HCT116 (cell line): ENCODE measurements around the gene ZNF133. TPM values are rescaled to one million over a fixed set of nuclear protein-coding genes. Genes with fewer than 3 reads are reported as not detected.

Experiments used
- ATAC-seq: fragments of 200-7000 bp; cut with Tn5 transposase; 2 replicates; pipeline ENCODE4 v1.9.1; 2020; ENCODE audit warnings: mild to moderate bottlenecking, moderate library complexity
- BruUV-seq: library from RNA; stranded (reverse); fragments of 400-500 nt; replicated peaks from 2 replicates; lab custom pipeline; 2021; lab: Mats Ljungman, UMichigan
- CTCF ChIA-PET: fragments of 300-600 bp; sonication (Branson Sonifier 250); formaldehyde crosslinking; loops from one replicate; lab custom pipeline; 2021; ENCODE audit warnings: antibody characterized with exemption; lab: Charles Lee
- POLR2A ChIA-PET: fragments of 300-600, 350-600 bp; sonication (Branson Sonifier 250); formaldehyde crosslinking; loops from one replicate; lab custom pipeline; 2021; ENCODE audit warnings: antibody characterized with exemption; lab: Charles Lee
- RAD21 ChIA-PET, 2 experiments: fragments of 300-600 bp; sonication (Branson Sonifier 250); formaldehyde crosslinking; loops; one replicate each; lab custom pipeline; 2023; ENCODE audit warnings: low total read pairs in 2 of 2; ENCODE audit not compliant: uncharacterized antibody in 2 of 2, unreplicated experiment in 2 of 2, low non-redundant PET in 1 of 2; lab: Charles Lee
- DNase-seq: peaks from one replicate; pipeline ENCODE4 v3.0.0-alpha.2; 2010; ENCODE audit warnings: low read depth, low spot score
- H2AFZ ChIP-seq: fragments of 200-600 bp; shearing (Covaris generic), sonication (generic); 2 replicates; pipeline ENCODE4 v1.6.1; 2017; ENCODE audit warnings: low read depth, mixed run types, mixed read lengths, antibody characterized with exemption, low read length; ENCODE audit not compliant: poor library complexity, severe bottlenecking
- H3K27ac ChIP-seq: 2 replicates; pipeline ENCODE4 v1.5.1; 2012; ENCODE audit warnings: low read depth, low read length
- H3K27me3 ChIP-seq: fragments of 200-600 bp; sonication (generic); 2 replicates; pipeline ENCODE4 v1.6.1; 2016; ENCODE audit warnings: mixed run types, low read length, mixed read lengths; ENCODE audit not compliant: insufficient read depth
- H3K36me3 ChIP-seq, 2 experiments: fragments of 200-500 bp in 1 of 2; fragments of 200-600 bp in 1 of 2; sonication (Bioruptor generic) in 1 of 2; sonication (generic) in 1 of 2; 2 replicates each; pipeline versions ENCODE4 v1.5.1 to v1.6.1; 2014 to 2016; ENCODE audit warnings: low read length in 2 of 2, inconsistent platforms in 1 of 2, mixed read lengths in 1 of 2, mixed run types in 1 of 2; ENCODE audit not compliant: insufficient read depth in 2 of 2, control insufficient read depth in 1 of 2
- H3K4me1 ChIP-seq, 2 experiments: fragments of 200-600 bp in 1 of 2; sonication (generic) in 1 of 2; 2 replicates each; pipeline versions ENCODE4 v1.5.1 to v1.6.1; 2012 to 2017; ENCODE audit warnings: low read length in 2 of 2, inconsistent platforms in 1 of 2, mild to moderate bottlenecking in 1 of 2, mixed read lengths in 1 of 2, mixed run types in 1 of 2, moderate library complexity in 1 of 2; ENCODE audit not compliant: insufficient read depth in 2 of 2, control insufficient read depth in 1 of 2
- H3K4me2 ChIP-seq: fragments of 200-600 bp; sonication (generic); 2 replicates; pipeline ENCODE4 v1.6.1; 2017; ENCODE audit warnings: mixed run types, low read length, mixed read lengths
- H3K4me3 ChIP-seq, 2 experiments: fragments of 200-600 bp in 1 of 2; sonication (generic) in 1 of 2; replicated peaks in 1 of 2; 2 replicates each; pipeline ENCODE4 v1.5.1; 2011 to 2016; ENCODE audit warnings: low read length in 2 of 2, control low read depth in 1 of 2, low read depth in 1 of 2, mild to moderate bottlenecking in 1 of 2, mixed read lengths in 1 of 2, mixed run types in 1 of 2
- H3K79me2 ChIP-seq: fragments of 200-600 bp; sonication (generic); 2 replicates; pipeline ENCODE4 v1.6.1; 2017; ENCODE audit warnings: mild to moderate bottlenecking, mixed run types, low read length, moderate library complexity, mixed read lengths; ENCODE audit not compliant: insufficient read depth
- H3K9ac ChIP-seq: fragments of 200-600 bp; sonication (generic); 2 replicates; pipeline ENCODE4 v1.6.1; 2016; ENCODE audit warnings: low read length, mixed read lengths
- H3K9me2 ChIP-seq: fragments of 200-600 bp; sonication (generic), shearing (Covaris generic); 2 replicates; pipeline ENCODE4 v1.6.1; 2017; ENCODE audit warnings: mixed run types, mild to moderate bottlenecking, moderate library complexity; ENCODE audit not compliant: insufficient read depth
- H3K9me3 ChIP-seq, 2 experiments: fragments of 200-500 bp in 1 of 2; fragments of 200-600 bp in 1 of 2; sonication (Bioruptor generic) in 1 of 2; sonication (generic) in 1 of 2; 2 replicates each; pipeline ENCODE4 v1.6.1; 2014 to 2017; ENCODE audit warnings: low read length in 2 of 2, mixed read lengths in 2 of 2, inconsistent platforms in 1 of 2, low read depth in 1 of 2, mild to moderate bottlenecking in 1 of 2, mixed run types in 1 of 2, moderate library complexity in 1 of 2; ENCODE audit not compliant: control insufficient read depth in 1 of 2, insufficient read depth in 1 of 2
- H4K20me1 ChIP-seq: fragments of 200-600 bp; sonication (generic), shearing (Covaris generic); 2 replicates; pipeline ENCODE4 v1.6.1; 2017; ENCODE audit warnings: mixed run types, mild to moderate bottlenecking, moderate library complexity; ENCODE audit not compliant: insufficient read depth
- ATF3 ChIP-seq: IDR thresholded peaks from 2 replicates; pipeline ENCODE4 v1.6.1; 2012
- CBX3 ChIP-seq: IDR thresholded peaks from 2 replicates; pipeline ENCODE4 v1.6.1; 2012; ENCODE audit warnings: low read depth
- CEBPB ChIP-seq: IDR thresholded peaks from 2 replicates; pipeline ENCODE4 v1.6.1; 2012; ENCODE audit warnings: low read depth
- EGR1 ChIP-seq: IDR thresholded peaks from 2 replicates; pipeline ENCODE4 v1.6.1; 2012; ENCODE audit warnings: low read depth
- ELF1 ChIP-seq: IDR thresholded peaks from 2 replicates; pipeline ENCODE4 v1.6.1; 2012; ENCODE audit warnings: low read depth, borderline replicate concordance
- EZH2 ChIP-seq: fragments of 200-600 bp; sonication (generic); IDR thresholded peaks from 2 replicates; pipeline ENCODE4 v1.6.1; 2017; ENCODE audit warnings: antibody characterized with exemption, mixed run types
- EZH2phosphoT487 ChIP-seq: fragments of 200-600 bp; IDR thresholded peaks from 2 replicates; pipeline ENCODE4 v1.6.1; 2018; ENCODE audit warnings: antibody characterized with exemption, borderline replicate concordance
- JUND ChIP-seq: IDR thresholded peaks from 2 replicates; pipeline ENCODE4 v1.6.1; 2012
- POLR2AphosphoS5 ChIP-seq: IDR thresholded peaks from 2 replicates; pipeline ENCODE4 v1.6.1; 2011; ENCODE audit warnings: mild to moderate bottlenecking, low read depth, low read length, moderate library complexity
- RAD21 ChIP-seq: IDR thresholded peaks from 2 replicates; pipeline ENCODE4 v1.6.1; 2012; ENCODE audit warnings: low read depth, mild to moderate bottlenecking
- SP1 ChIP-seq: IDR thresholded peaks from 2 replicates; pipeline ENCODE4 v1.6.1; 2012; ENCODE audit warnings: low read depth
- SRF ChIP-seq: IDR thresholded peaks from 2 replicates; pipeline ENCODE4 v1.6.1; 2012; ENCODE audit warnings: low read depth
- TCF7L2 ChIP-seq: IDR thresholded peaks from 2 replicates; pipeline ENCODE4 v1.7.0; 2011; ENCODE audit warnings: borderline replicate concordance, inconsistent platforms; ENCODE audit not compliant: insufficient read depth, insufficient read length; ENCODE audit errors: extremely low read depth
- ZNF274 ChIP-seq: fragments of 200-500 bp; sonication (Bioruptor generic); IDR thresholded peaks from 2 replicates; pipeline ENCODE4 v1.6.1; 2014; ENCODE audit warnings: mild to moderate bottlenecking, low read depth, low read length, inconsistent platforms
- intact Hi-C: fragments of 100-400 bp; cut with micrococcal nuclease; formaldehyde crosslinking; loops from 2 replicates; pipeline ENCODE4 v1.10.0; 2022
- total RNA-seq: library from RNA; stranded (reverse); gene quantifications from one replicate; pipeline ENCODE4 v1.2.1, GENCODE V29; 2021; ENCODE audit not compliant: unreplicated experiment
- TF ChIP-seq, protein P1 (sequence below): IDR thresholded peaks from 2 replicates; pipeline ENCODE4 v1.6.1; 2012
- TF ChIP-seq, protein P2 (sequence below): IDR thresholded peaks from 2 replicates; pipeline ENCODE4 v1.6.1; 2011; ENCODE audit warnings: mild to moderate bottlenecking, low read length, moderate library complexity; ENCODE audit not compliant: insufficient replicate concordance; ENCODE audit errors: extremely low read depth

The ZNF133 gene
- total RNA-seq, 1 experiment from 2014 or later, result 9.3 TPM

DNA sequence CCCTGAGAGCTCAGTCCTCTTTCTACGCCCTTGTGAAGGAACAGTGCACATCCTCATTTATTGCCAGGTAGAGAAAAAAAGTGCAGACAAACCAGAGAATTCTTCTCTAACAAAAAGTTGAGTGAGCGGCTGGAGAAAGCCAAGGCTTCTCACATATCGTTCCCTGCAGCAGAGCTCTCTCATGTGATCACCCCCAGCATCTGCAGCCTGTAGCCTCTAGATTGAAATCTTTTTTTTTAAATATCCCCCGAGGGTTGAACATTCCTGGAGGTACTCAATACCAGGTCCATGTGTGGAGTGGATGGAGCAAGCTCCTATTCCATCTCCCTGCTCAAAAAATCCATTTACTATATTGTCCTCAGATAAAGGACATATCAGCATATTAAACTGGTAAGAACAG lies 22.9 kb upstream of the ZNF133 start:
- no peak for TF ChIP-seq CEBPB
- no peak for TF ChIP-seq ELF1
- TF ChIP-seq CBX3, result no peak
- no peak for TF ChIP-seq EZH2
- TF ChIP-seq EGR1, result no peak
- TF ChIP-seq POLR2AphosphoS5, result no peak
- TF ChIP-seq RAD21, result no peak
- TF ChIP-seq, protein P1, sequence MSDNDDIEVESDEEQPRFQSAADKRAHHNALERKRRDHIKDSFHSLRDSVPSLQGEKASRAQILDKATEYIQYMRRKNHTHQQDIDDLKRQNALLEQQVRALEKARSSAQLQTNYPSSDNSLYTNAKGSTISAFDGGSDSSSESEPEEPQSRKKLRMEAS, result no peak
- no peak for TF ChIP-seq JUND
- no peak for TF ChIP-seq SP1
- TF ChIP-seq ZNF274, result no peak
- TF ChIP-seq ATF3, result no peak
- TF ChIP-seq SRF, result no peak
- no peak for TF ChIP-seq EZH2phosphoT487
- ATAC-seq (no peak), DNase-seq (no peak)
- no peak overlapping the region for H3K9ac ChIP-seq
- no peaks in the 10 kb centered on the region for H3K36me3 ChIP-seq
- H3K4me2 ChIP-seq, result no peak overlapping the region
- ChIA-PET RAD21 (no interaction called here), POLR2A (no interaction called here), CTCF (no interaction called here)
- H3K79me2 ChIP-seq, result no peaks in the 10 kb centered on the region
- no peak overlapping the region for H2AFZ ChIP-seq
- no TSS peak for BruUV-seq
- no peak overlapping the region for H3K27ac ChIP-seq
- H3K9me2 ChIP-seq, result no peaks in the 10 kb centered on the region
- H3K4me3 ChIP-seq, result no peak overlapping the region
- H3K27me3 ChIP-seq, result no peaks in the 10 kb centered on the region
- intact Hi-C loops, result no loop called here
- no peaks in the 10 kb centered on the region for H3K9me3 ChIP-seq
- no peaks in the 10 kb centered on the region for H4K20me1 ChIP-seq
- no peaks in the 10 kb centered on the region for H3K4me1 ChIP-seq

GRCh38 chr20:18266282-18266681 lies 22.0 kb upstream of the ZNF133 start:
- ATAC-seq (no peak), DNase-seq (no peak)
- intact Hi-C loops, result no loop called here
- POLR2A ChIA-PET, result no interaction called here
- H3K4me2 ChIP-seq, result no peak overlapping the region
- H3K9ac ChIP-seq, result no peak overlapping the region
- no peak overlapping the region for H2AFZ ChIP-seq
- no peaks in the 10 kb centered on the region for H3K79me2 ChIP-seq
- H3K9me2 ChIP-seq, result no peaks in the 10 kb centered on the region
- no peaks in the 10 kb centered on the region for H3K4me1 ChIP-seq
- H4K20me1 ChIP-seq, result no peaks in the 10 kb centered on the region
- no TSS peak for BruUV-seq
- no peaks in the 10 kb centered on the region for H3K27me3 ChIP-seq
- H3K4me3 ChIP-seq, result no peak overlapping the region
- RAD21 ChIA-PET, result no interaction called here
- no peaks in the 10 kb centered on the region for H3K36me3 ChIP-seq
- H3K9me3 ChIP-seq, result no peaks in the 10 kb centered on the region
- no peak overlapping the region for H3K27ac ChIP-seq
- CTCF ChIA-PET, result no interaction called here
- TF ChIP-seq EGR1 (no peak), POLR2AphosphoS5 (no peak), TCF7L2 (no peak), RAD21 (no peak), CEBPB (no peak), ELF1 (no peak)
- TF ChIP-seq, protein P2, sequence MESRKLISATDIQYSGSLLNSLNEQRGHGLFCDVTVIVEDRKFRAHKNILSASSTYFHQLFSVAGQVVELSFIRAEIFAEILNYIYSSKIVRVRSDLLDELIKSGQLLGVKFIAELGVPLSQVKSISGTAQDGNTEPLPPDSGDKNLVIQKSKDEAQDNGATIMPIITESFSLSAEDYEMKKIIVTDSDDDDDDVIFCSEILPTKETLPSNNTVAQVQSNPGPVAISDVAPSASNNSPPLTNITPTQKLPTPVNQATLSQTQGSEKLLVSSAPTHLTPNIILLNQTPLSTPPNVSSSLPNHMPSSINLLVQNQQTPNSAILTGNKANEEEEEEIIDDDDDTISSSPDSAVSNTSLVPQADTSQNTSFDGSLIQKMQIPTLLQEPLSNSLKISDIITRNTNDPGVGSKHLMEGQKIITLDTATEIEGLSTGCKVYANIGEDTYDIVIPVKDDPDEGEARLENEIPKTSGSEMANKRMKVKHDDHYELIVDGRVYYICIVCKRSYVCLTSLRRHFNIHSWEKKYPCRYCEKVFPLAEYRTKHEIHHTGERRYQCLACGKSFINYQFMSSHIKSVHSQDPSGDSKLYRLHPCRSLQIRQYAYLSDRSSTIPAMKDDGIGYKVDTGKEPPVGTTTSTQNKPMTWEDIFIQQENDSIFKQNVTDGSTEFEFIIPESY, result no peak
